ENCODE data around the gene FAM50A.

- TF ChIP-seq POLR2AphosphoS5 (IDR thresholded peaks at IDR 0.05; ENCODE audit: low read depth, low read length), result no peak
- TF ChIP-seq POLR2A (IDR thresholded peaks at IDR 0.05; ENCODE audit: low read depth, low read length), result no peak
- no peak for TF ChIP-seq TAF1 (IDR thresholded peaks at IDR 0.05; ENCODE audit: borderline replicate concordance, low read depth, low read length)
These were observed 446 bp upstream of the FAM50A start for GRCh38 chrX:154443479-154443910.
